Measurements from ENCODE around the gene ERN2.

The ERN2 gene

DNA sequence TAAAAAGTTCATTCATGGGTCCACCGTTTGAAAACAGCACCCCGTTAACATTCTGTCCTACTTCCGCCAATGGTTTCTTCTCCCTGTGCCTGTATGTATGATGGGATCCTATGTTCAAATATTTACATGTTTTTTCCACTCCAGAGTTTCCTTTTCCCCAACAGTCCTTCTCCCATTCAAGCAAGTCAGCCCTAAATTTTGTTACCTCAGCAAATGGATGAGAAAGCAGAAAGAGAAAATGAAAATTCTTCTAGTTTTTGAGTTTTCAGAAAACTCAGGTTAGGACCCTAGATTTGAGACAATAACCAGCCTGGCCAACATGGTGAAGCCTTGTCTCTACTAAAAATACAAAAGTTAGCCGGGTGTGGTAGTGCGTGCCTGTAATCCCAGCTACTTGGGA is 3.5 kb upstream of the ERN2 start:
- no peak for DNase-seq

DNA sequence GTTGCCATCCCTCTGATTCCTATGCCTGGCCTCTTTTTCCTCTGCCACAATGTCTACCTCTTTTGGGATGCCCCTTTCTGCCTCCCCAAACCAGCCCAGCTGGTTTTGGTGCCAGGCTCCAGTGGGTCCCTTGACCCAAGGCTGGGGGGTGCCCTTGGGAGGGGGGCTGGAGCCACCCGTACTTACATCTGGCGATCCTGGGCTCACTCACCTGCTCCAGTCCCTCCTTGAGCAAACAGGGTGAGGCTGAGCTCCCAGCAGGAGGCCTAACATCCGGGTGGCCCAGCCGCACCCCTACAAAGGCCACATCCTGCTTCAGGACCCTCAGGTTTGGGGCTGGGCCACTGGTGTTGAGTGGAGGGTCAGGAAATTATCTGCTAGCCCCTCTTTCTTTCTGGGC is 1.2 kb downstream of the ERN2 start:
- no peak for DNase-seq

DNA sequence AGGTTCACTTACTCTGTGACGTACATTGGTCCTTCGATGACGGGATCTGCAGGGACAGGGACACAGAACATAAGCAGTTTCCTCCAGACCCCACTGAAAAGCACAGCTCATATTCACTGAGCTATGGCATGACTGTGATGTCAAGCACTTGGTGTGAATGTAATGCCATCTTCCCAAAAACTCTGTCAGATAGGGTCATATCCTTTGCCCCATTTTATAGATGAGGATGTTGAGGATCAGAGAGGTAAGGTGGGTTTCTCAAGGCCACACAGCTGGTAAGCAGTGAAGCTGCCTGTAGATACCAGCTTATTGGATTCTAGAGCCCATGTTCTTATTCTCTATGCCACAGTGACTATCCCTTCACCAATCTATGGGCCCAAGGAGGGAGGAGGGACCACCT is 2.5 kb downstream of the ERN2 start:
- DNase-seq, result no peak

DNA sequence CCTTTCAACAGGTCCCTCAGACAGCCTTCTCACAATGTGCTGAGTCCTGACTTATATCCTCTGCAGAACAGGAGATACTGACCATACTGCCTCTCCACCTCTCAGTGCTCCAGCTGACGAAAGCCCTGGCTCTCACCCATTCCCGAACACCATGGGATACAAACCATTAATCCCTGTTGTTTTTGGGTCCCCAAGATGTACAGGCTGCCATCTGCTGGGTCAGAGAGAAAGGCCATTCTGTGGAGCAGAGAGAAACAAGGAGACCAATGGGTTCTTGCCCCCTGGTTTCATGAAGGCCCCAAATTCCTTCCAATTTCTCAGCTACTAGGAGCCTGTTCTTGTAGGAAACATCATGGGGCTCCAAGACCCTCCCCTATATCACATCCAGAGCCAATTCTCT is 3.0 kb downstream of the ERN2 start:
- no peak for DNase-seq

DNA sequence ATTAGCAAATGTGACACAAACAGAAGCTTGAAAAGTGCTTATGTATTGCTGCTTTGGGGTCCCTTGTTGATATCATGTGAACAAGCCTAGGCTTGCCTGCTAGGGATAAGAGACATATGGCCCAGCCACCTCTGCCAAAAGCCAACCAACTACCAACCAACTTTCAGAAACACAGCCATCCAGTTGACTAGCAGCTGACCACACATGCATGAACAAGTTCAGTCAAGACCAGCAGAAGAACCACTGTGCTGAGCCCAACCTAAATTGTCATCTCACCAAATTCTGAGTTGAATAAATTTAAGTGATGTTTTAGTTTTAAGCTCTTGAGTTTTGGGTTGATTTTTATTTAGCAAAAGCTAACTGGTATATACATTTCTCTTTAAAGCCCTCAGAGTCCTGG is 3.5 kb downstream of the ERN2 start:
- no peak for DNase-seq

DNA sequence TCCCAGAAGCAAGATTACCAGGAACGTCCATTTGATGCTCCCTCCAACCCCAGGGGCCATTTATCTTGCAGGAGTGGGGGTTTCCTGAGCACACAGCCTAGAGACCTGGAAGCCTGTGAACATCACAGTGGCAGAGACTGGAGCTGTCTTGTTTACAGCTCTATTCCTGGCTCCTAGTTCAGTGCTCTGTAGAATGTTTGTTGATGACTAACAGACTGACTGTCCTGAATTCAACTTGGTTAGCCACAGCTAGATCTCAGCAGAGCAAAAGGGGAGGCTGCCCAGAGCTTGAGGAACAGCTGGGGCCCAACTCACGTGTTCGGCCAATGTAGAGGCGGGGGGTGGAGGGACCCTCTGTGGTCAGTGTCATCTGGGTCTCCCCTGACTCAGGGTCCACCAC is 6.6 kb downstream of the ERN2 start:
- DNase-seq, result no peak

DNA sequence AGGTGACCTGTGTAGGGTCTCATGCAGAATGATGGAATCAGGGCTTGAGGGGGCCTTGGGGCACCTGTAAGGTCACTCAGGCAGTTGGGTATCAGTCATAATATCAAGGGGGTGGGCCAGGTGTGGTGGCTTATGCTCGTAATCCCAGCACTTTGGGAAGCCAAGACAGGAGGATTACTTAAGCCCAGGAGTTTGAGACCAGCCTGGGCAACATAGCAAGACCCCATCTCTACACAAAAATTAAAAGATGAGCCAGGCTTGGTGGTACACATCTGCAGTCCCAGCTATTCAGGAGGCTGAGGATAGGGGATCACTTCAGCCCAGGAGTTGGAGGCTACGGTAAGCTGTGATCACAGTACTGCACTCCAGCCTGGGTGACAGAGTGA is 7.5 kb downstream of the ERN2 start:
- DNase-seq, result no peak

DNA sequence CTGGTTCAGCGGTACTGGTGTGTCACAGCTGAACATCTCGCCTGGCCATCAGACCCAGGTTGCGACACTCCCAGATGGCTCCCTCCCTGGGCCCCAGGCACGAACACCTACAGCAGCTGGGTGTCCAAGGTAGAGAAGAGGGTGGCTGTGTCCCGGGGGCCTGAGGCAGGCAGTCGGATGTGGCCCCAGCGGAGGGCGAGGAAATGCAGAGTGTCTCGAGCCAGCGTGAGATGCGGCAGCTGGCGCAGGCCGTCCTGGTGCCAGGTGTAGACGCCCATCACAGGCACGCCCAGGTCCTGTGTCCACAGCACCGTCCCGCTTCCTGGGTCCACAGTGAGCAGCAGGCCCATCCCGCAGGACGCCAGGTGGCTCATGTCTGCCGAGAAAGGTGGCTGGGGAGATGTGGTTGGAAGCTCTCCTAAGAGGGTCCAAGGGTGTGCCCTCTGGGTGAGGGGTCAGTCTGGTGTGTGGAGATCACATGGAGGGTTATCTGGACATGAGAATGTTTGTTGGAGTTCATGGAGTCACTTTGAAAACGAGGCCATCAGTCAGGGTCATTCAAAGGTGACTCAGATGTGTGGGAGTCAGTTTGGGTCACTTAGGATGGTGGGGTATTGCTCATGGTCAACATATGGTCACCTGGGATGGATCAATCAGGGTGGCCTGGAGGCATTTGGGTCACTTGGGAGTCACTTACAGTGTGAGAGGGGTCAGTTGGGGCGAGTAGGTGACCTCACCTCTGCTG is 8.1 kb downstream of the ERN2 start:
- DNase-seq, result no peak

DNA sequence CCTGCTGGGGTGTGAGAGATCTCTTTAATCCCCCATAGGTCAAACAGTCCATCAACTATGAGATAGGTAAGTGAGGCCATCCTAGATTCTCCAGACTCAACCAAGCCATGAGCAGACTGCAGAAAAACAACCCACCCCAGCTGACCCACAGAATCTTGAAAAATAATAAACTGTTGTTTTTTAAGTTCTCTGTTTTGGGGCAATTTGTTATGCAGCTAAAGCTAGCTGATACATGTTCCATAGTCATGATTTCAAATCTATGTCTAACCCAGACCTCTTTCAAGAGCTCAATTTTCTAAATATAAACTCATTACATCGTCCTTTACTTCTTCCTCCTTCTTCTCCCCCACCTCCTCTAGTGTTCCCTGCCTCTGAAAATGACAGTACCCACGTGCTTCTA is 10.1 kb downstream of the ERN2 start:
- DNase-seq, result no peak

DNA sequence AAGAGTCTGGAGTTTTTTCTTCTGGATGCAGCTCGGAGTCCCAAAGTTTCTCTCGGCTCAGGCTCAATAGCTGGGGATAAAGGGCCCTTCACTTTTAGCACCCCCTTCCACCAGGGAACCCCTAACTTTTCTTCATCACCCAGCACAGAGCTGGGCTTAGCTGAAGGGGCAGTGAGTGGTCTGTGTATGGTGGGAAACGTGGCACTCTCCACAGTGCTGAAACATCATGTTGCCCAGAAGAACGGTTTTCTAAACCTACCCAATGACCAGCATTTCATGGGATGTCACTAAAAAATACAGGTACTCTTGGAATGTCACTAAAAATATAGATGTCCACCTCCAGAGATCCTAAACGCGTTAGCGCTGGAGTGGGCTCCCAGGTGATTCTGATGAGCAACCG is 12.0 kb downstream of the ERN2 start:
- DNase-seq, result no peak

DNA sequence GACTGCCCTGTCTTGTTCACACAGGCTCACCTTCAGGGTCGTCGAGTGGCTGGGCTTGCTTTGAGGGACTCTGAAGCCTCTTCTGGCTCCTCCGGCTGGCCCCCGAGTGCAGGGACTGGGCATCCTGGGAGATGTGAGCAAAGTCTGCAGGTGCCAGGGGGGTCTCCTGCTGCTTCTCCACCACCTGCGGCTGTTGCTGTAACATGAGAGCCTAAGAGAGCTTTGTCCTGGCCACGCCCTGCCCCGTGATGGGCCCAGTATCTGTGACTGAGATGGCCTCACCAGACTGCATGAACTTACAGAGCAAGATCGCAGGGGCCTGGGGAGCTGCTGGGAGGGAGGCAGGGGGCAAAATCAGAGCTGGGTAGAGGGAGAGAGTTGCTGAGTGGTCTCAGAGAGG is 12.5 kb downstream of the ERN2 start:
- DNase-seq, result no peak

DNA sequence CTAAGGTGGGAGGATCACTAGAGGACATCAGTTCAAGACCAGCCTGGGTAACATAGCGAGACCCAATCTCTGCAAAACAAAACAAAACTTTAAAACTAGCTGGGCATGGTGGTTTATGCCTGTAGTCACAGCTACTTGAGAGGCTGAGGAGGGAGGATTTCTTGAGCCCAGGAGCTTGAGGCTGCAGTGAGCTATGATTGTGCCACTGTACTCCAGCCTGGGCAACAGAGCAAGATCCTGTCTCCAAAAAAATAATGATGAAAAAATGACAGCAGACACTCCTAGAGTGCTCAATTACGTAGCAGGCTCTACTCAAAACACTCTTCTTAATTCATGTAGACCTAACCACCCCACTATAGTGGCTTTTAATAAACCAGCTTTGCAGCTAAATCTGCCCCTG is 12.9 kb downstream of the ERN2 start:
- DNase-seq, result no peak

DNA sequence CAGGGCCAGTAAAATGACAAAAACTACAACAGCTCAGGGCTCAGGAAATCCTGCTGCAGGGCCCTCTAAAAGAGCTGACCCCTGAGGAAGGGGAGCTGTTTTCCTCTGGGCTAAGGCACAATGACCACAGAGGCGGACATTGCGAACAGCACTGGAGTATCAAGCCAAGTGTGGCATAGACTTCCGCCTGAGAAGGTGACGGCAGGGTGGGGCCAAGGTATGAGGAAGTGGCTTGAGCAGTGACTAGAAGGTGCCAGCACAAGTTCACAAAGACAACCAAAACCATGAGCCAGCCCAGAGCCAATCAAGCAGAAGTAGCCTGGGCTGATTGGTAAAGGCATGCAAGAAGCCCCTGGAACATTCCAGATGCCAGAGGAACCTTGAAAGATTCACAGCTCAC is 13.9 kb downstream of the ERN2 start:
- DNase-seq, result no peak

DNA sequence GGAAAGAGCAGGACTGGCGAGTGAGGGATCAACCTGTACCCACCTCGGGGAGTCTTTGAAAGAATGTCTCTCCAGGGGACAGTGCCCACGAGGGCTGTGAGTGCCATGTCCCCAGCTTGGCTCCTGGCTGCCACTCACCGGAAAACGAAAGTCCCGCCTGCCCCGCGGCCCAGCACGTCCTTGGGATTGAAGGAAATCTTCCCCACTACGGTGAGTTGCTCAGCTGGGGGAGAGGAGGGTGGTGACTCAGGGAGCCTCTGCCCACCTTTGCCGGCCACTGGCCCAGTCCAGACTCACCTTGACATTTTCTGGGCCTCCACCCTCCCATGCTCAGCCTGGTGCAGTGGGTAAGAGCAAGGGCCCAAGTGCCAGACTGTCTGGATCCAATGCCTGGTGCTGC is 17.3 kb downstream of the ERN2 start:
- DNase-seq, result no peak

DNA sequence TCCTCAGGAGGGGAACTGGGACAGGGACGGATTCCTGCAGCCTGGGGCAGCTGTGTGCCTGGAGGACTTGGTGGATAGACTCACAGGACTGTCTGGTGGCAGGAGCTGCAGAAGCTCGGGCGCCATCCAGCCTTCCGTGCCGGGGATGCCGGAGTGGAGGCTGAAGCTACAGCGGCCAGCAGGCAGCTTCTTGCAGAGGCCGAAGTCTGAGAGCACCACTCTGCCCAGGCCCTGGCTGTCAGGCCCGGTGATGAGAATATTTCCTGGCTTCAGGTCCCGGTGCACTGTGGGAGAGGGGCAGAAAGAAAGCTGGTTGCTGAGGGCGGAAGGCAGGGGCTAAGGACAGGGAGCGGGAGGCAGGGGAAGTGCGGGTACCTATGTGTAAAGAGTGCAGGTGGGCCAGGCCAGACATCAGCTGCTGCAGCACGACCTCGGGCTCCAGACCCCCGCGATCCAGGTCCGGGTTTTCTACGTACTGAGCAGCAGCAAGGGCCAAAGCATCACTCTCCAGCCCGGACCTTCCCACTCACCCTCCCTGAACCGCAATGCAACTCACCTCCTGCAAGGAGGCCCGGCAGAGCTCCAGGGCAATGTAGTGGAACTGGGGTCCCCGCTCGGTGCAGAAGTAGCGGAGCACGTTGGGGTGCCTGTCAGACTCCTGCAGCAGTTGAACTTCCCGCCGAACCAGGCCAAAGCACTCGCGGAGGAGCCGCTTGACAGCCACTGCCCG is 18.2 kb downstream of the ERN2 start:
- no peak for DNase-seq

DNA sequence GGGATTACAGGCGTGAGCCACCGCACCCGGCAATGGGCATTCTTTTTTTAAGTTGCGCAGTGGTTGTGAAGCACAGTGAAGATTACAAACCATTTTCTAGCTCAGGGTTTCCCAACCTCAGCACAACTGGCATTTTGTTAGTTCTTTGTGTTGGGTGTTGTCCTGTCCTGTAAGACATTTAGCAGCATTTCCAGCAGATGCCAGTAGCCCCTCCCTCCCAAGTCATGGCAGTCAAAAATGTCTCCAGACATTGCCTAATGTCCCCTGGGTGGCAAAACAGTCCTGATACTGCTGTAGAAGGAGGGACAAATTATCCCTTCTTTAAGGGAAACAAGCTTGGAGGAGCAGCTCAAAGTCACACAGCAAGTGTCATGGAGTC is 18.8 kb downstream of the ERN2 start:
- DNase-seq, result no peak

DNA sequence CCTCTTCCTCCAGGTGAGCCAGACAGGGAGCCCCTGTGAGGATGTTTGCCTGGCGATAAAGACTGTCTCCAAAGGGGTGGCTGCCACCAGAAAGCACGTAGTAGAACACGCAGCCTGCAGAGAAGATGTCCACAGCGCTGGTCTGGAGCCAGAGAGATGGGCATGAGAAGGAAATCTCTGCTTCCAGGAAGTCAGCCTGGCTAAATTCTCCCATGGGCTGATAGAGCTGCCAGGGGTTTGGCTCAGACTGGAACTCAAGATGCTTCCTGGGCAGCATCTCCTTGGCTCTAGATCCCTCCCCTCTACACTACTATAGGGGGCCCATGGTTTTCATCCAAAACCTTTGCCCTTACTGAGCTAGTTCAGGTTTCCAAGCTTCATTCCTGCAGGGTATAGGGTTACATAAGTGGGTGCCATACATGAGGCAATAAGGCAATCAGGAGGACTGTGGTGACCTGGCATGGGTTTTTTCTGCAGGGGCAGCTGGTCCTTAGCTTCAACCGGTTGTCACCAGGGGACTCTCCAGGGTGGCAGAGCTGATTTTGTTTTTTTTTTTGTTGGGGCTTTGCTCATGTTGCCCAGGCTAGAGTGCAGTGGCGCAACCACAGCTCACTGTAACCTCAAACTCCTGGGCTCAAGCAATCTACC is 20.7 kb downstream of the ERN2 start:
- DNase-seq, result no peak

DNA sequence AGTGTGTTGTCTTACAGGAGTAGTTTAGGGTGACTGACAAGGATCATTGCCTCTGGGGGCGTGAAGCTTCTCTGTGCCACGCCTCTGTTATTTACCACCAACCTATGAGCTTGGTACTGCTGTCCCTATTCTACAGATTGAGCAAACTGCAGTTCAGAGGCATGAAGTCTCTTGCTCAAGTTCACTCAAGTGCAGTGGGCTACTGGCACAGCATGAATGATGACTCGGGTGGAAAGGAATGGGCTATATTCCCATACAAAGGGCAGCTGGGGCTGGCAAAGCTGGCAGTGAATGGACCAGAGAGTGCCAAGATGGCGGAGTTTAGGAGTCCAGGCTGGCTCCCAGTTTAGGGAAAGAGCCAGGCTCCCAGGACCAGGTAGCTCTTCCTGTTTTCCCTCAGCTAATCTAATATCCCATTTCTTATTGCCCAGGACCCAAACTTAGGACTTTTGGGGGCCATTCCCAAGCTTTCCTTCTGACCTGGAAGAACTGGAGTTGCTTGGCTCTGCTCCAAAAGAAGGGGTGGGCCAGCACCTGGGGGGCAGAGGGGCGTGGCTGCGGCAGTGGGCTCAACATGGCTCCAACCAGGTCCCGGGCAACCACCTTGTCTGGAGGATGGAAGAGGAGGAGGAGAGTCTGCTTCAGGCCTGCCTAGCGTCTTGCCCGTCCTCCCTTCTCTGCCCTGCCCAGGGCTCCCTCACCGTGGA is 21.4 kb downstream of the ERN2 start:
- DNase-seq, result no peak

DNA sequence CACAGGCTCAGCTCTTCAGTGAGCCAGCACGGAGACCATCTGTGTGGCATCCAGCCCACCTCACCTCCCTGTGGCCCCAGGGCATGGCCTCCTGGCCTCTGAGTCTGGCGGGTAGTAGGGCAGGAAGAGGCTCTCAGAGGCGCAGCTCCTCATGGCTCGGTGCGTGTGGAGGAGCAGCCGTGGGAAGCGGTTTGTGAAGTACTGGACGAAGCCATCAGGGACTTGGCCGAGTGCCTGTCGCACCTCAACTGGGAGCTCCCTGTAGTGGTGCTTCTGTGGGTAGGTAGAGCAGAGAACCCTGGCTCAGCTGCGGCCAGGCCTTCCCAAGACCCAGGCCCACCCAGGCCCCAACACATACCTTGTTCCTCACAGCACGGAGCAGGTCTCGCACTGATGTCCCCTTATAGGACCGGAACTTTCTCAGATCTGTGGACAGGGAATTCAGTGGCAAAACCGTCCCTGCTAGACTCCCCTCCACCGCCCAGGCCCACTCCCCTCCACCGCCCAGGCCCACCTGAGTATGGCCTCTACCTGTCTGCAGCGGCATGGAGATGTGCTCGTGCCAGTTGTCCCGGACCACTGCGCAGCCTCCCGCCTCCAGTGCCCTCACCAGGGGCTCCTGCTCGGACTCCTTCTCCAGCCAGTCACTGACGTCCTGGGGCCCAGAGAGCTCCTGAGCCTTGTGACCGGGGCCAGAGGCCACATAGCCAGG is 22.1 kb downstream of the ERN2 start:
- DNase-seq, result no peak

DNA sequence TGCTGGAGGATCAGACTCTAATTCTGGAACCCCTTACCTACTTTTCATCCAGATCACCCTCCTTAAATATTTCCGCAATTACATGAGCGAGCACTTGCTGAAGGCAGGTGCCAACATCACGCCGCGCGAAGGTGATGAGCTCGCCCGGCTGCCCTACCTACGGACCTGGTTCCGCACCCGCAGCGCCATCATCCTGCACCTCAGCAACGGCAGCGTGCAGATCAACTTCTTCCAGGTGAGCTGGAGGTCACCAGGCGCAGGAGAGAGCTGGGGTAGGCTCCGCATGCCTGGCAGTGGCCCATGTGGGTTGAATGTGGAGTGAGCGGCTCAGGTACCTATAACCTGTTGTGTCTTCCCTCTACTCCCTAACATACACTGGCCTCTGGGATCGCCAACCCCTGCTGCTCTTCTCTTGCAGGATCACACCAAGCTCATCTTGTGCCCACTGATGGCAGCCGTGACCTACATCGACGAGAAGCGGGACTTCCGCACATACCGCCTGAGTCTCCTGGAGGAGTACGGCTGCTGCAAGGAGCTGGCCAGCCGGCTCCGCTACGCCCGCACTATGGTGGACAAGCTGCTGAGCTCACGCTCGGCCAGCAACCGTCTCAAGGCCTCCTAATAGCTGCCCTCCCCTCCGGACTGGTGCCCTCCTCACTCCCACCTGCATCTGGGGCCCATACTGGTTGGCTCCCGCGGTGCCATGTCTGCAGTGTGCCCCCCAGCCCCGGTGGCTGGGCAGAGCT is 23.4 kb downstream of the ERN2 start:
- DNase-seq, result no peak

DNA sequence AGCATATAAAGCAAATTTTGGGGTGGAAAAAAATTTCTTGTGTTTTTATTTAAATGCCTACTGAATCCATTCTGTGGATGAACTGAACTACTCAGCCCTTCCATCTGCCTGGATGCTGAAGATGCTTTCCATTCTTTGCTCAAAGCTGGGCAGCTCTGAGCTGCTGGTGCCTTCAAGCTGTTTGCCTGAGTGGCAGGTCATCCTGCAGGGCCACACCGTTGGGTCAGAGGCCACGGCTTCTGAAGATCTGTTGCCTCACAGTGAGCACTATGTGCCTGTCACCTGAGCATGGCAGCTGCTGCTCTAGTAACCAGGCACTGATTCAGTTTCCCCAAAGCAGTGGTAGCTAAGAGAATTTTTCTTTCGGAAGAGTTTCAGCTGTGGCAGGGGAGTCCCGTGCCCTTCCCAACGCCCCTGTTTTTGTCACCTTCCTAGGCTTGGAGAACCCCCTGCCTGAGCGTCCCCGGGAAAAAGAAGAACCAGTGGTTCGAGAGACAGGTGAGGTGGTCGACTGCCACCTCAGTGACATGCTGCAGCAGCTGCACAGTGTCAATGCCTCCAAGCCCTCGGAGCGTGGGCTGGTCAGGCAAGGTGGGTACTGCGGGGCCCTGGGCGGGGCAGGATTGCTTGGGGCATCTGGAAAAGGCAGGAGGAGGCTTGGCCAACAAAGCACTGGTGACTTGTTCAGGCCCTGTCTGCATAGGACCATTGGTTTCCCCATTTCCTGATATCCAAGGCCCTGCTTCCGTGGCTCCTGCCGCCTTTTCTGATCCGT is 25.8 kb downstream of the ERN2 start:
- no peak for DNase-seq

DNA sequence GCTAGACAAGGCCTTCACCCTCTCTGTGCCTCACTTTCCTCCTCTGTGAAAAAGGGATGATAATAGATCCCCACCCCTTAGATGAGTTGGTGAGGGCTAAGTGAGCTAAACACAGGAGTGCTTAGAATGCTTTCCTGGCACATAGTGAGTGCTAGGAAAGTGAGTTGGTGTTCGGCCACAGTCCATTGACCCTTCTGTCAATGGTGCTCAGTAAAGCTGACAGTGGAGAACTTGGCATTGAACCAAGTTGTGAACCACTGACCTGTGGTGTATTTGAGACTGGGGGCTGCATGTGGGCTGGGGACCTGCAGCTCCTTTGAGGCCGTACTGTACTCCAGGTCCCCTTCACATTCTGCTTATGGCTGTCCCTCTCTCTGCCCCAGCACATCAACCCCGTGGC is 29.5 kb downstream of the ERN2 start:
- no peak for DNase-seq
